ENCODE data around the gene ATP2B3.

DNA sequence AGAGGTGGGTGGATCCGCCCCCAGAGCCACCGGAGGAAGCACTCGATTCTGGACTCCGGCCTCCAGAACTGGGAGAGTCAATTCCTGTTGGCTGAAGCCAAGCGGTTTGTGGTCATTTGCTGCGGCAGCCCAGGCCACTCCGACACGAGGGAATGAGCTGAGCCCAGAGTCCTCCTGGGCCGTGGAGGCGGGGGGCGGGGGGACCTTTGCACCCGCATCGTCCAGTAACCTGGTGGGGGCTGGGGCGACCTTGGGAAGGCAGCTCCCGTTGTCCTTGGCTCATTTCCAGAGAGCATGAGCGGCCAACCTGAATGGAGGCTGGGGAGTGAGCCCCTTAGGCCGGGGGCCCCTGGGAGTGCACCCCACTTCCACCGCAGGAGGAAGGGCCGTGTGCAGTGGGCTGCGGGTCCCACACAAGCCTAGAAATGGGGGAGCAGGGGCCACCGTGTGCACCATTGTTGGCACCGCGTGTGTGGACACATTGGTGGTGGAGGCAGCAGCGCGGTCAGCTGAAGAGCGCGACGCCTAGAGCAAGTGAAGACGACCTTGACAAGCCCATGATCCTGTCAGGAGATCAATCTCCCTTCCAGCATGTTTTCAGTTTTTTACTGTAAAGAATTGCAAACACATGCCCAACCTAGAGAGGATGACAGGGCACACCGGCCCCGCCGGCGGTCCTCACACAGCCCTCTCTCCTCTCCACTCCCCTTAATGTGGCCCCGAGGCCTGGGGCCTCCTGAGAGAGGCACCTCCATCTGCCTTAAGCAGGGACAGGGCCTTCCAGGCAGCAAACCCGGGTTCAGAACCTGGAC is 109.6 kb downstream of the ATP2B3 start:
- TF ChIP-seq, protein P1, sequence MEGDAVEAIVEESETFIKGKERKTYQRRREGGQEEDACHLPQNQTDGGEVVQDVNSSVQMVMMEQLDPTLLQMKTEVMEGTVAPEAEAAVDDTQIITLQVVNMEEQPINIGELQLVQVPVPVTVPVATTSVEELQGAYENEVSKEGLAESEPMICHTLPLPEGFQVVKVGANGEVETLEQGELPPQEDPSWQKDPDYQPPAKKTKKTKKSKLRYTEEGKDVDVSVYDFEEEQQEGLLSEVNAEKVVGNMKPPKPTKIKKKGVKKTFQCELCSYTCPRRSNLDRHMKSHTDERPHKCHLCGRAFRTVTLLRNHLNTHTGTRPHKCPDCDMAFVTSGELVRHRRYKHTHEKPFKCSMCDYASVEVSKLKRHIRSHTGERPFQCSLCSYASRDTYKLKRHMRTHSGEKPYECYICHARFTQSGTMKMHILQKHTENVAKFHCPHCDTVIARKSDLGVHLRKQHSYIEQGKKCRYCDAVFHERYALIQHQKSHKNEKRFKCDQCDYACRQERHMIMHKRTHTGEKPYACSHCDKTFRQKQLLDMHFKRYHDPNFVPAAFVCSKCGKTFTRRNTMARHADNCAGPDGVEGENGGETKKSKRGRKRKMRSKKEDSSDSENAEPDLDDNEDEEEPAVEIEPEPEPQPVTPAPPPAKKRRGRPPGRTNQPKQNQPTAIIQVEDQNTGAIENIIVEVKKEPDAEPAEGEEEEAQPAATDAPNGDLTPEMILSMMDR (IDR thresholded peaks at IDR 0.05), result no peak
- no peak for TF ChIP-seq POLR2AphosphoS5 (IDR thresholded peaks at IDR 0.05; ENCODE audit: insufficient read depth in 1 of 2, low read depth in 1 of 2)
